ENCODE results near the gene RTP2. TPM values are rescaled to one million over a fixed set of nuclear protein-coding genes. Genes with fewer than 3 reads are reported as not detected.
A peak's percentile ranks its signal among the peaks of the same experiment; 100 is the strongest.

The RTP2 gene
- total and polyA plus RNA-seq, 10 of the 15 experiments (the other 5 are each of a cell fraction or from before 2014, with no cell fraction given), result not detected

GRCh38 chr3:187750006-187750512 is 47.7 kb upstream of the RTP2 start:
- Histone ChIP-seq H3K27me3 (replicated peaks in 1 of 2; ENCODE audit: control insufficient read depth in 2 of 2, insufficient read depth in 2 of 2, low read length in 1 of 2) (peaks cover 0 to 4% of the 10 kb centered on the region in 2 experiments; a peak in 2 of 4 replicates), H3K27ac (ENCODE audit: control insufficient read depth, insufficient read depth) (no peak overlapping the region), H3K4me3 (no peak overlapping the region), H3K4me1 (ENCODE audit: control insufficient read depth, insufficient read depth, low read length) (peaks cover 11% of the 10 kb centered on the region; the same call in 1 of the 2 replicates), H2AFZ (ENCODE audit: control insufficient read depth, low read depth, low read length) (no peak overlapping the region), H3K4me2 (ENCODE audit: control insufficient read depth, insufficient read depth) (peak overlapping the region; percentile 38; the same call in 1 of the 2 replicates), H3K79me2 (ENCODE audit: control insufficient read depth, insufficient read depth, low read length) (no peaks in the 10 kb centered on the region), H3K9me3 (replicated peaks; ENCODE audit: control insufficient read depth, insufficient read depth, low read length) (no peaks in the 10 kb centered on the region), H3K36me3 (ENCODE audit: control insufficient read depth in 2 of 2, insufficient read depth in 2 of 2, low read length in 1 of 2) (no peaks in the 10 kb centered on the region), H4K20me1 (ENCODE audit: control insufficient read depth, insufficient read depth) (no peaks in the 10 kb centered on the region), H3K9ac (ENCODE audit: control insufficient read depth, insufficient read depth, low read length) (no peak overlapping the region)
- BruUV-seq (replicated peaks), result no TSS peak
- intact Hi-C loops (cut with micrococcal nuclease; ENCODE audit: unreplicated experiment), result no loop called here
- ChIA-PET POLR2A (interaction anchor here (0.6 kb wide), 1 partner anchor 527 kb away, joined by 7 read pairs; no protein-coding TSS in a partner anchor), RAD21 (ENCODE audit: unreplicated experiment) (interaction anchor here (0.5 to 4.1 kb wide), 11 partner anchors 9 to 999 kb away, joined by 3 to 21 read pairs (median 3); no protein-coding TSS in a partner anchor), SMC1A (ENCODE audit: uncharacterized antibody, unreplicated experiment) (interaction anchor here (0.6 to 4.1 kb wide), 29 partner anchors 11 to 1205 kb away, joined by 3 to 27 read pairs (median 6); no protein-coding TSS in a partner anchor), CTCF (interaction anchor here (0.6 to 4.8 kb wide), 13 partner anchors 10 to 1674 kb away, joined by 3 to 50 read pairs (median 7); no protein-coding TSS in a partner anchor)
- in situ Hi-C loops (cut with MboI), result no loop called here
- ATAC-seq (peak; percentile 44), FAIRE-seq (peak; percentile 64), DNase-seq (ENCODE audit: low read depth, low spot score) (no peak)
- 34% methylated on average over 14 of the region's 14 CpGs for WGBS (ENCODE audit: insufficient coverage, insufficient replicate concordance, low lambda C conversion rate, missing lambda C conversion rate)
- peak; percentile 25; the same call in 1 of the 2 replicates for TF ChIP-seq SPI1 (IDR thresholded peaks at IDR 0.05; ENCODE audit: borderline replicate concordance, insufficient read depth, low read depth, low read length)
- no peak for TF ChIP-seq POLR2AphosphoS5 (IDR thresholded peaks at IDR 0.05; ENCODE audit: low read length)
- TF ChIP-seq EED (IDR thresholded peaks at IDR 0.05; ENCODE audit: low read depth), result peak; percentile 14; the same call in 1 of the 2 replicates
- no peak for TF ChIP-seq SMC3 (IDR thresholded peaks at IDR 0.05; ENCODE audit: borderline replicate concordance, low read length)
- TF ChIP-seq, protein P1, sequence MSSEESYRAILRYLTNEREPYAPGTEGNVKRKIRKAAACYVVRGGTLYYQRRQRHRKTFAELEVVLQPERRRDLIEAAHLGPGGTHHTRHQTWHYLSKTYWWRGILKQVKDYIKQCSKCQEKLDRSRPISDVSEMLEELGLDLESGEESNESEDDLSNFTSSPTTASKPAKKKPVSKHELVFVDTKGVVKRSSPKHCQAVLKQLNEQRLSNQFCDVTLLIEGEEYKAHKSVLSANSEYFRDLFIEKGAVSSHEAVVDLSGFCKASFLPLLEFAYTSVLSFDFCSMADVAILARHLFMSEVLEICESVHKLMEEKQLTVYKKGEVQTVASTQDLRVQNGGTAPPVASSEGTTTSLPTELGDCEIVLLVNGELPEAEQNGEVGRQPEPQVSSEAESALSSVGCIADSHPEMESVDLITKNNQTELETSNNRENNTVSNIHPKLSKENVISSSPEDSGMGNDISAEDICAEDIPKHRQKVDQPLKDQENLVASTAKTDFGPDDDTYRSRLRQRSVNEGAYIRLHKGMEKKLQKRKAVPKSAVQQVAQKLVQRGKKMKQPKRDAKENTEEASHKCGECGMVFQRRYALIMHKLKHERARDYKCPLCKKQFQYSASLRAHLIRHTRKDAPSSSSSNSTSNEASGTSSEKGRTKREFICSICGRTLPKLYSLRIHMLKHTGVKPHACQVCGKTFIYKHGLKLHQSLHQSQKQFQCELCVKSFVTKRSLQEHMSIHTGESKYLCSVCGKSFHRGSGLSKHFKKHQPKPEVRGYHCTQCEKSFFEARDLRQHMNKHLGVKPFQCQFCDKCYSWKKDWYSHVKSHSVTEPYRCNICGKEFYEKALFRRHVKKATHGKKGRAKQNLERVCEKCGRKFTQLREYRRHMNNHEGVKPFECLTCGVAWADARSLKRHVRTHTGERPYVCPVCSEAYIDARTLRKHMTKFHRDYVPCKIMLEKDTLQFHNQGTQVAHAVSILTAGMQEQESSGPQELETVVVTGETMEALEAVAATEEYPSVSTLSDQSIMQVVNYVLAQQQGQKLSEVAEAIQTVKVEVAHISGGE (CRISPR knock-in tag; IDR thresholded peaks at IDR 0.05), result no peak
- no peak for TF ChIP-seq ATF7 (IDR thresholded peaks at IDR 0.05; ENCODE audit: low read depth)
- TF ChIP-seq SMAD1 (IDR thresholded peaks at IDR 0.05; ENCODE audit: low read depth, partially characterized antibody), result no peak
- TF ChIP-seq BCL11A (IDR thresholded peaks at IDR 0.05; ENCODE audit: low read depth, low read length), result no peak
- peak in 1 of 2 experiments; percentile 16; a peak in 1 of 4 replicates for TF ChIP-seq IKZF2 (IDR thresholded peaks at IDR 0.05)
- TF ChIP-seq, protein P2, sequence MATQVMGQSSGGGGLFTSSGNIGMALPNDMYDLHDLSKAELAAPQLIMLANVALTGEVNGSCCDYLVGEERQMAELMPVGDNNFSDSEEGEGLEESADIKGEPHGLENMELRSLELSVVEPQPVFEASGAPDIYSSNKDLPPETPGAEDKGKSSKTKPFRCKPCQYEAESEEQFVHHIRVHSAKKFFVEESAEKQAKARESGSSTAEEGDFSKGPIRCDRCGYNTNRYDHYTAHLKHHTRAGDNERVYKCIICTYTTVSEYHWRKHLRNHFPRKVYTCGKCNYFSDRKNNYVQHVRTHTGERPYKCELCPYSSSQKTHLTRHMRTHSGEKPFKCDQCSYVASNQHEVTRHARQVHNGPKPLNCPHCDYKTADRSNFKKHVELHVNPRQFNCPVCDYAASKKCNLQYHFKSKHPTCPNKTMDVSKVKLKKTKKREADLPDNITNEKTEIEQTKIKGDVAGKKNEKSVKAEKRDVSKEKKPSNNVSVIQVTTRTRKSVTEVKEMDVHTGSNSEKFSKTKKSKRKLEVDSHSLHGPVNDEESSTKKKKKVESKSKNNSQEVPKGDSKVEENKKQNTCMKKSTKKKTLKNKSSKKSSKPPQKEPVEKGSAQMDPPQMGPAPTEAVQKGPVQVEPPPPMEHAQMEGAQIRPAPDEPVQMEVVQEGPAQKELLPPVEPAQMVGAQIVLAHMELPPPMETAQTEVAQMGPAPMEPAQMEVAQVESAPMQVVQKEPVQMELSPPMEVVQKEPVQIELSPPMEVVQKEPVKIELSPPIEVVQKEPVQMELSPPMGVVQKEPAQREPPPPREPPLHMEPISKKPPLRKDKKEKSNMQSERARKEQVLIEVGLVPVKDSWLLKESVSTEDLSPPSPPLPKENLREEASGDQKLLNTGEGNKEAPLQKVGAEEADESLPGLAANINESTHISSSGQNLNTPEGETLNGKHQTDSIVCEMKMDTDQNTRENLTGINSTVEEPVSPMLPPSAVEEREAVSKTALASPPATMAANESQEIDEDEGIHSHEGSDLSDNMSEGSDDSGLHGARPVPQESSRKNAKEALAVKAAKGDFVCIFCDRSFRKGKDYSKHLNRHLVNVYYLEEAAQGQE (IDR thresholded peaks at IDR 0.05; ENCODE audit: low read depth, low read length), result no peak
- TF ChIP-seq PBX3 (IDR thresholded peaks at IDR 0.05; ENCODE audit: insufficient replicate concordance, low read depth, low read length), result no peak
- TF ChIP-seq STAT1 (conservative IDR thresholded peaks at IDR 0.05), result no peak
- TF ChIP-seq YY1 (IDR thresholded peaks at IDR 0.05; ENCODE audit: low read depth, low read length), result no peak

All from GM12878 (cell line).